Activated naive CD8-positive, alpha-beta T cell treated with anti-CD3 and anti-CD28 coated beads for 36 hours (primary cell): ENCODE measurements around the gene GALNT18. TPM values are rescaled to one million over a fixed set of nuclear protein-coding genes. Genes with fewer than 3 reads are reported as not detected.

Experiments used
- DNase-seq: peaks from one replicate; pipeline ENCODE4 v3.0.0; 2021
- H3K27ac Mint-ChIP-seq: one replicate; pipeline ENCODE4 v1.8.0; 2022; ENCODE audit warnings: mild to moderate bottlenecking, moderate library complexity, mixed read lengths
- H3K27me3 Mint-ChIP-seq: one replicate; pipeline ENCODE4 v1.8.0; 2022; ENCODE audit warnings: mild to moderate bottlenecking, mixed read lengths
- H3K36me3 Mint-ChIP-seq: one replicate; pipeline ENCODE4 v1.8.0; 2021; ENCODE audit warnings: mild to moderate bottlenecking, mixed read lengths
- H3K4me1 Mint-ChIP-seq: one replicate; pipeline ENCODE4 v1.8.0; 2021; ENCODE audit warnings: mixed read lengths
- H3K4me3 Mint-ChIP-seq: one replicate; pipeline ENCODE4 v1.8.0; 2022; ENCODE audit warnings: mild to moderate bottlenecking, moderate library complexity, mixed read lengths
- H3K9me3 Mint-ChIP-seq: one replicate; pipeline ENCODE4 v1.8.0; 2022; ENCODE audit warnings: mixed read lengths
- total RNA-seq, 2 experiments: library from RNA; stranded (reverse); gene quantifications; one replicate each; pipeline ENCODE4 v1.2.3, GENCODE V29; 2021

GALNT18 gene
- total RNA-seq, 2 experiments from 2014 or later: 10.0 to 10.5 TPM

DNA sequence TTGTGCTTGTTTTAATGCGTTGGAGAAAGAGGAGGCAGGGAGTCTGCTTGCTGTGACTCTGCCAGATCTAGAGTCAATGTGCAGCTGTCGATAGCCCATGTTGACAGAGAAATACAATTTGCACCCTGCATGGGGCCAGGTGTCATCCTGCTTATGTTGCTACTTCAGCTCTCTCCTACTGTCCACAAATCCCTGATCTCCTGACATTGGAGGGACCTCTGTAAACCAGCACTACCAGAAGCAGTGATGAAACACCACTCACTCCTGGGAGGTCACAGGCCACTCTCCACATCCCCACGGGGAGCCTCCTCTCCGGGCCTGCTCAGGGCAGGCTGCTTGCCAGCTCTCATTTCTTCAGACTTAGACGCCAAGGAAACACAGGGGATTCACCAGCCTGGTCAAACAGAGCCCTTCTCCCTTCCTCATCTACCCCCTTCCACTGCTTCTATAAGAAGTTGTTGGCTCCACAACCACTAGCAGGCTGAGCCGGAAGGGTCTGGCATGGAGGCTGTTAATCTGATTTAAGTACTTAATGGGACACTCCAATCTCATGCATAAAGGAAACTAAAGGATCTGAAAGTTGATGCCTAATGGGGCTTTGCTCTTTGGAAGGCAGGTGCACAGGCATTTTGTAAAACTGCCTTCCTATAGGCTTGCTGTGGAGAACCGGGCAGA is 238.8 kb downstream of the GALNT18 start:
- H3K27ac Mint-ChIP-seq: no peak overlapping the region
- DNase-seq: no peak
- no peak overlapping the region for H3K4me3 Mint-ChIP-seq
- no peaks in the 10 kb centered on the region for H3K9me3 Mint-ChIP-seq
- no peaks in the 10 kb centered on the region for H3K27me3 Mint-ChIP-seq
- H3K36me3 Mint-ChIP-seq: no peaks in the 10 kb centered on the region
- no peaks in the 10 kb centered on the region for H3K4me1 Mint-ChIP-seq

DNA sequence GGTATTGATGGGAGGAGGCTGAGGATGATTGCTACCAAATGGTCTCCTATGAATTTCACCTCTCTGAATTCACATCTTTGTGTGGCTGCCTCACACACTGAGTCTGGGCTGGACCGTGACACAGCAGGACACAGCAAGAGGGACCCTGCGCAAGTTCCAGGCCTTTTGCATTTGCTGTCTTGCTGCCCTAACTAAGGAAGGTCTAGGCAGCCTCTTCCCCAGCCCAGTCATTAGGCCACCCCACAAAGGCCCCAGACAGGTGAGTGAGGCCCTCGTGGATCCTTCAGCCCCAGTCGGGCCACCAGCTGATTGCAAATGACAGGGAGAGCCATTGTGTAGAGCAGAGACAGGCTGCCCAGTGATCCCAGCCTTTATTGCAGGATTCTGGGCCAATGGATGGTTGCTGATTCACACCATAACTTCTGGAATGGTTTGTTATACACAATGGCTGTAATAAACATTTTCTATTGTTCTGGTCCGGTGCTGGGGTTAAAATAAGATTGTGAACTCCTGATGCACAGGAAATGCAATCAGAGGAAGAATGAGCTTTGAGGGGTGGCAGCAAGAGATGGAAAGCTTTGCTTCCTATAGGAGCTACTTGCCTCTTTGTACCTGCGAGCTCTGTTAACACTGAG is 240.2 kb downstream of the GALNT18 start:
- Mint-ChIP-seq H3K27me3 (no peaks in the 10 kb centered on the region), H3K4me3 (no peak overlapping the region), H3K4me1 (no peaks in the 10 kb centered on the region), H3K27ac (no peak overlapping the region), H3K36me3 (no peaks in the 10 kb centered on the region), H3K9me3 (no peaks in the 10 kb centered on the region)
- no peak for DNase-seq

DNA sequence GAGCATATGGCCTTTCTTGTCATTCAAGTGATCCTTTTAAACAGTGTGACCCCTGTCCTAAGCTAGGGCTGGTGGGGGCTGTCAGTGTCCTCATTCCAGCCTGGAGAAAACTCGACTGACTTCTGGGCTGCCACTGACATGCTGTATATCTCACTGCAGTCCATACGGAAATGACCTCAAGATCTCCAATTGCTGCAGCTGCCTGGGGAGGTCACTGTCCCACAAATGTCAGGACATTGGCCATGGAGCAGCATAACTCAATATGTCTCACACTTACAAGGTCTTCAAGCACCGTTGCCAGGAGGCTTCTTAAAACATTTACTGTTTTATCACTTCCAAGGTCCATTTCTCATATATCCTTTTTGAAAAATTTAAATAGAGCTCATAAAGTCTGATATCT is 240.9 kb downstream of the GALNT18 start:
- Mint-ChIP-seq H3K4me3 (no peak overlapping the region), H3K27me3 (no peaks in the 10 kb centered on the region), H3K36me3 (no peaks in the 10 kb centered on the region), H3K27ac (no peak overlapping the region), H3K4me1 (no peaks in the 10 kb centered on the region), H3K9me3 (no peaks in the 10 kb centered on the region)
- no peak for DNase-seq

DNA sequence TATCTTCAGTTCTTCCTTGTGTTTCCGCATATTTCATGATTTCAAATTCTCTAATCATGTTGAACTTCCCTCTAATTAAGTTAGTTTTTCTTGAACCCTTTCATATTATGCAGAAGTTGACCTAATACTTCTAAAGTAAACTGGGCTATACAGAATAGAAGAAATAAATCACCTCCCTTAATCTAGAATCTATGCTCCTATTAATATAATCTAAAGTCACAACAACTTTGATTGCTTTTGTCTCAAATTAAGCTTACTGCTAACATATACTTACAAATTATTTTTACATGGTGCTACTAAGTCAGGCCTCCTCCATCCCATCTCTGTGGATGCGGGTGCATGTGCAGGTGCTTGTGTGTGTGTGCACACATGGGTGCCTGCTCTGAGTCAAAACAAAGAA is 241.5 kb downstream of the GALNT18 start:
- H3K36me3 Mint-ChIP-seq: no peaks in the 10 kb centered on the region
- H3K4me1 Mint-ChIP-seq: no peaks in the 10 kb centered on the region
- no peak for DNase-seq
- H3K27ac Mint-ChIP-seq: no peak overlapping the region
- H3K27me3 Mint-ChIP-seq: no peaks in the 10 kb centered on the region
- no peak overlapping the region for H3K4me3 Mint-ChIP-seq
- no peaks in the 10 kb centered on the region for H3K9me3 Mint-ChIP-seq

DNA sequence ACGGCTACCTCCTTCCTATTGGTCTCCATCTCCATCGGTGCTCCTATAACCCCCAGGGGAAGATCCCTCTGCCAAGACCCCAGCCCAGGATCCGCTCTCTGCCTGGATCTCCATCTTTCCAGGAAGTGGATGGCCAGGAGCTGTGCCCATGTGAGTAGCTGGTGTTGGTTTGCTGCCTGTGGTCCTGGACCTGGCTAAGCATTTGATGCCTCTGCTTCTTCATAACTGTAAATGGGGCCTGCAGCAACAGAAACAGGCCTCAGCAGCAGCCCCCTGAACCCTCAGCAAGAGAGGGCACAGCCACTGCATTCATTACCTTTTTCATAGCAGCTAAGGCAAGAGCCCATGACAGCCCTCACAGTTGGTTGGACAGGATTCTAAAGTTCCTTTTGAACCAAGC is 242.1 kb downstream of the GALNT18 start:
- H3K4me3 Mint-ChIP-seq: no peak overlapping the region
- no peak for DNase-seq
- H3K27ac Mint-ChIP-seq: no peak overlapping the region
- H3K36me3 Mint-ChIP-seq: no peaks in the 10 kb centered on the region
- H3K9me3 Mint-ChIP-seq: no peaks in the 10 kb centered on the region
- no peaks in the 10 kb centered on the region for H3K27me3 Mint-ChIP-seq
- H3K4me1 Mint-ChIP-seq: no peaks in the 10 kb centered on the region

DNA sequence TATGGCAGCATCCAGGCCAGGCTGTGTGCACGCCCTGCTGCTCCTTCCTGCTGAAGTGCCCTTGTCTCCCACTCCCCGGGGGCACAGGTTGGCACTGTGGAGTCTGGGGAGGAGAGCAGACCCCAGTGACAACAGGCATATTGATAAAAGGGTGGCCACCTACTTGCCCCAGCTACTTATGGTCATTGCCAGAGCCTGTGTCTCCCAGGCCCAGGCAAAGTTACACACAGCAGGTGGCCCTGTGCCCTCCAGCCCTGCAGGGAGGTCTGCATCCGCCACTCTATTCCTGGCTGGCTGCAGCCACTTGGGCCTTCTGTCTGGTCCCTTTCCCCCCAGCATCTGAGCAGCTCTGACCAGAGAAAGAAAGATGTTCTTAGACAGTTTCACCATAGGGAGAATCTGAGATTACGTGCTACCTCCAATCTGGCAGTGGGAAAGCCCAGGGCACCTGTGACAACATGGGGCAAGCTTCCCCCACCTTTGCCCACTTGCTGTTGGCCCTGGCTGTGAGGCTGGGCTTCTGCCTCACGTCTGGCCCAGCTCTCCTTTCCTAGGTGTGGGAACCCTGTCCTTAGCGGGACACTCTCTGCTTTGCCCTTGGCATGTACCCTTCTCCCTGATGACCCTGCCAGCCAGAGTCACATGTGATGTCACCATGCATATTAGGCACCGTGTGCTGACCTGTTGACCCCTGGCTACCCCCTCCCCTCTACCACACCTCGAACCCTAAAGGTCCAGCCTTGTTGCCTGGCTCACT is 243.4 kb downstream of the GALNT18 start:
- Mint-ChIP-seq H3K4me3 (no peak overlapping the region), H3K27me3 (no peaks in the 10 kb centered on the region), H3K4me1 (no peaks in the 10 kb centered on the region), H3K27ac (no peak overlapping the region), H3K9me3 (no peaks in the 10 kb centered on the region), H3K36me3 (no peaks in the 10 kb centered on the region)
- DNase-seq: no peak

DNA sequence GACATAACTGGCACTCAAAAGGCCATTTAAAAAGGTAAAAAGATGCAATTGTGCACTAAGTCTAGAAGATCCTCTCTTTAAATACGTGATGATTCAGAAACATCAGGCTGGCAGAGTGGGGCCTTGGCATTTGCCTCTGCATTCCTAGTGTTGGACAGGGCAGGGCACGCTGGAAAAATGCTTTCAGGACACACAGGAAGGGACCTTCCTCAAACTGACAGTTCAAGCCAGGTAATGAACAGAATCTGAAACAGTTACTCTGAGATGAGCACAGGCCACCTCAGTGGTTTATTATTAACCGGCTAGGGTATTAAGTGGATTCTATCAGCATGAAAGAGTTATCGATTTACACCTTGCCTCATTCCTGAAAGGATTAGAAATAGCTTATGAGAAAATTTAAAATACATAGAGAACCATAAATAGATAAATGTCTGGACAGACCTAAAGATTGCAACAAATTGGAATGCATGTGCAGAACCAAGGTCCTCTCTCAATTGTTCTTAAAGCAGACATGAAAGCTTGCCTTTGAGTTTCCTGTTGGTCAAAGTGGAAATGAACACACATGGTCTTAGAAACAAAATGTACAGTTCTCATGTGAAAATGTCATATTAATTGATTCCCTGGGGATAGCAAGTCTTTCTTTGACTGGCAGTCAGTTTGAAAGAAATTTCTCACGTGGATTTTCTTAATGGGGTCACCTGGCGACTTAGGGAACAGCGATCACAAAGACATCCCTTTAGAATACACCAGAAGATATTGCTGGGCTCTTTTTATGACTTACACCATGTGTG is 247.3 kb downstream of the GALNT18 start:
- no peaks in the 10 kb centered on the region for H3K9me3 Mint-ChIP-seq
- no peak overlapping the region for H3K27ac Mint-ChIP-seq
- peaks cover 6% of the 10 kb centered on the region for H3K27me3 Mint-ChIP-seq
- H3K4me1 Mint-ChIP-seq: no peaks in the 10 kb centered on the region
- no peaks in the 10 kb centered on the region for H3K36me3 Mint-ChIP-seq
- H3K4me3 Mint-ChIP-seq: no peak overlapping the region
- DNase-seq: no peak

DNA sequence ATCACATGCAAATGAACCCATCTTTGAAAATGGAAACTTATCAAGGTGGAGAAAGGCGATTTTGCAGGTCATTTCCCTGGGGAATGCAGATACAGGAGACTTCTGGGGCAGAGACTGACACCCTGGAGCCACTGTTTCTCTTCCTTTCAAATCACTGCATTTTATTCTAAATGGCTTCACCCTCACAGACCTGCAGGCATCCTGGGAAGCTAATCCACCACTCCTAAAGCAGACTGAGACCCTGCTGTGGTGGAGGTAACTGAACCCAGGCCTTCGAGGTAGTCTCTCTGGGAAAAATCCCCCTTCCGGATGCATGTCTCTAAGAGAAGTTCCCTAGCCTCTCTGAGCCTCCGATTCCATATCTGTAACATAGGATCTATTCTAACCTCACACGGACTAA is 247.9 kb downstream of the GALNT18 start:
- no peak overlapping the region for H3K4me3 Mint-ChIP-seq
- no peak overlapping the region for H3K27ac Mint-ChIP-seq
- H3K9me3 Mint-ChIP-seq: no peaks in the 10 kb centered on the region
- DNase-seq: no peak
- peaks cover 6% of the 10 kb centered on the region for H3K27me3 Mint-ChIP-seq
- no peaks in the 10 kb centered on the region for H3K36me3 Mint-ChIP-seq
- H3K4me1 Mint-ChIP-seq: no peaks in the 10 kb centered on the region

DNA sequence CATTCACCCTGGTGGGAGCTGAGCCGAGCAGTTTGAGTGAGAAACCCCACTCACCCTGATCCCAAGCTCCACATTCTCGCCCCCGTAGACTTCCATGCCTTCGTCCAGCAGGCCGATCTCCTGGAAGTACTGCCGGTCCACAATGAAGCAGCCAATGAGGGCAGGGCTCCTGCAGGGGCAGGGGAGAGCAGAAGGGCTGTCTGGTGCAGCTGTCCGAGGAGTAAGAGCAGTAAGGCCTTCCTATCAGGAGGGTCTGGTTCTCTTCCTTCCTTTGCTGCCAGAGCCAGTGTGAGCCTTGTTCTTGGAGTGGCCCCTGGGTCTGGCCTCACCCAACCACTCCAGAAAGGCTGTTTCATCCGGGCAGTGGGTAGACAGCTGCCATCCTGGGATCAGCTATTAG is 249.3 kb downstream of the GALNT18 start:
- peaks cover 6% of the 10 kb centered on the region for H3K27me3 Mint-ChIP-seq
- H3K9me3 Mint-ChIP-seq: peaks cover 1% of the 10 kb centered on the region
- no peaks in the 10 kb centered on the region for H3K36me3 Mint-ChIP-seq
- H3K27ac Mint-ChIP-seq: no peak overlapping the region
- no peaks in the 10 kb centered on the region for H3K4me1 Mint-ChIP-seq
- H3K4me3 Mint-ChIP-seq: no peak overlapping the region
- no peak for DNase-seq

DNA sequence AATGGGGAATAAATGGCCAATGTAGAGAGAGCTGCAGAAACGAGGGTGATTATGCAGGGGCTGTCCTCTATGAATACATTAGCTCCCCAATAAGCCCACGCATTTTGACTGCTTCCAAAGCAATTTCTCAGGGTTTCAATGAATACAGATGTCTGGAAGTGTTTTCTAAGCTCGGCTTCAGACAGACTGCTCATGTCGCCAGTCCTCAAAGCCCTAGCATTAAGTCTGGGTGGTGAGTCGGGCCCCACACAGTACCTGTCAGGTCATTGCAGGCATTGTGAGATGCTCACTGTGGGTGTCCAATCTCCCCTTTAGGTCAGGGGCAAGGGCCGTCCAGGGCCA is 250.9 kb downstream of the GALNT18 start:
- H3K36me3 Mint-ChIP-seq: no peaks in the 10 kb centered on the region
- peaks cover 1% of the 10 kb centered on the region for H3K9me3 Mint-ChIP-seq
- DNase-seq: no peak
- H3K27ac Mint-ChIP-seq: no peak overlapping the region
- no peak overlapping the region for H3K4me3 Mint-ChIP-seq
- H3K4me1 Mint-ChIP-seq: no peaks in the 10 kb centered on the region
- H3K27me3 Mint-ChIP-seq: peaks cover 6% of the 10 kb centered on the region

DNA sequence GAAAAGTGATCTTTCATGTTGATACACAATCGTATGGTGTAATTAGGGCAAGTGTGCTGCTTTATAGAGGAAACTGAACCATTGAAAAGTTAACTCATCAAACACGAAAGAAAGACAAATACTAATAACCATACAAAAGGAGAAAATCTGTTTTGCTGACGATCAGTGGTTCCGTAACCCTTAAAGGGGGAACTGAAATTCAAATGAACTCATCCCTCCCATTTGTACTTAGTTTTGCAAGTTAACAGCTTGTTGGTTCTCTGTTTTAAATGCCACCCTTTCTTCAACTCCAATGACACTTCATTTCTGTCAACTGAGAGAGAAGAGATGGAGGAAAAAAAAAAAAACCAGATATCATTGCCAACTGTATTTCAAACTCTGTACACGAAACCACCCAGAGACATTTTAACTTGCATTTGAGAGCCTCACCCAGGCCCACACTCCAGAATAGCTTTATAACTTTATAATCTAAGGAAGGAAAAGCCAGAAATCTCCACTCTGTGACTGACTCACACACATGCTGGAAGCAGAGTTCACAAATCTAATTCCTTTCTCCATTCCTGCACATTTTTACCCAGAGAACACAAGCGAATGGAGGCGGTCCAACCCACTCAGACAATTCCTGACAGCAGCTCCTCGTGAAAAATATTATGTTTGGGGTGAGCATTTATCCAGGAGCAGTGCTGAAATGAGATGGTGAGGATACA is 251.4 kb downstream of the GALNT18 start:
- Mint-ChIP-seq H3K9me3 (peaks cover 1% of the 10 kb centered on the region), H3K36me3 (peaks cover 2% of the 10 kb centered on the region), H3K27me3 (peaks cover 6% of the 10 kb centered on the region), H3K4me1 (no peaks in the 10 kb centered on the region), H3K27ac (no peak overlapping the region), H3K4me3 (no peak overlapping the region)
- DNase-seq: no peak

DNA sequence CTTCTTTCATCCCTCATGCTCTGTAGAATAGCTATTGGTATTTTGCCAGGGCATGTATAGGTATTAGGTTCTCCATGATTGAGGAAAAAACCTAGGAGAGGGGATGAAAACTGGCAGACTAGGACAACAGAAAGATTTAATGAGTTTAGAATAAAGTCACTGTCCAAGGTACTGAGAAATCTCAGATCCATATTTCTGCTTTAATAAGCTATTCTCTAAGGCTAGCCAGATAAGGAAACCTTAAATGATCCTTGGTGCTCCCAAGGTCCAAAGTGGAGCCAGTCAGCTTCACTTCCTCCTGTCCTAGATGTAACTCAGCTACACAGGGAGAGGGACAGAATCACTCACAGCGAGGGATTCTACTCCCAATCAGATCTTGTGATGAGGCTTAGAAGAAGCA is 255.0 kb downstream of the GALNT18 start:
- Mint-ChIP-seq H3K9me3 (peaks cover 3% of the 10 kb centered on the region), H3K36me3 (peaks cover 2% of the 10 kb centered on the region), H3K27me3 (peaks cover 15% of the 10 kb centered on the region), H3K4me3 (no peak overlapping the region), H3K27ac (no peak overlapping the region), H3K4me1 (no peaks in the 10 kb centered on the region)
- no peak for DNase-seq

DNA sequence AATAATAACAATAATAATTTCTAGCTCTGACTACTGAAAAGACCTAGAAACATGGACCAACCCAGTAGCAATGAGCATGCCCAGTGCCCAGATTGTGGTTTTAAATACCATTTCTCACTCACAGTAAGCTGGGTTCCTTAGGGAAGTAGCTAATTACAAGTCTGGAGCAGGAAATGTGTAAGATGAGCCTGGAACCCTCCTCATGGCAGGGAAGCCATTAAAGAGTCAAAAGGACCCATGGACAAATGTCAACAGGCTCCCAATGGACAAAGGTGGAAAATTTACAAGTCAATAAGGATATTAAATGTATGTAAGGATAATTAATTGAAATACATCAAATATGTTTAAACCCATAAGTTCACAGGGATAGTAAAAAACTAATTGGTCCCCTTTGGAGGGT is 258.1 kb downstream of the GALNT18 start:
- H3K9me3 Mint-ChIP-seq: peaks cover 2% of the 10 kb centered on the region
- no peak overlapping the region for H3K27ac Mint-ChIP-seq
- DNase-seq: no peak
- H3K27me3 Mint-ChIP-seq: peaks cover 18% of the 10 kb centered on the region
- H3K36me3 Mint-ChIP-seq: peaks cover 2% of the 10 kb centered on the region
- H3K4me1 Mint-ChIP-seq: no peaks in the 10 kb centered on the region
- no peak overlapping the region for H3K4me3 Mint-ChIP-seq

DNA sequence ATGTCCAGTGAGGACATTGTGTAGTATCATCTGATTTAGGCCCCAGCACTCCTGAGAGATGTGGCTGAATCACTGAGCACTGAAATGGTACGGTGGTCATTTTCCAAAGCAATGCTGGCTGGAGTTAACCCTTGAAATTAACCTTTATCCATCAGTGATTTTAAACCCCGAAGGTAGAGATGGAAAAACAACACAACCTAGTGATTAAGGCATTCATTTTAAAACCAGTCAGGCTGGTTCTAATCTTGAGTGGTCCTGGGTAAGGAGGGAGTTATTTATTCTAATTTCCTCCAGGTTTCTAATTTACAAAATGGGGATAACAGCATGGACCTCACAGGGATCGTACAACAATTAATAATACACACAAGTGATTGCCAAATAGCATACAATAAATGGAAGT is 262.2 kb downstream of the GALNT18 start:
- H3K27ac Mint-ChIP-seq: no peak overlapping the region
- no peaks in the 10 kb centered on the region for H3K9me3 Mint-ChIP-seq
- H3K36me3 Mint-ChIP-seq: no peaks in the 10 kb centered on the region
- no peak for DNase-seq
- H3K27me3 Mint-ChIP-seq: peaks cover 24% of the 10 kb centered on the region
- H3K4me3 Mint-ChIP-seq: no peak overlapping the region
- no peaks in the 10 kb centered on the region for H3K4me1 Mint-ChIP-seq

DNA sequence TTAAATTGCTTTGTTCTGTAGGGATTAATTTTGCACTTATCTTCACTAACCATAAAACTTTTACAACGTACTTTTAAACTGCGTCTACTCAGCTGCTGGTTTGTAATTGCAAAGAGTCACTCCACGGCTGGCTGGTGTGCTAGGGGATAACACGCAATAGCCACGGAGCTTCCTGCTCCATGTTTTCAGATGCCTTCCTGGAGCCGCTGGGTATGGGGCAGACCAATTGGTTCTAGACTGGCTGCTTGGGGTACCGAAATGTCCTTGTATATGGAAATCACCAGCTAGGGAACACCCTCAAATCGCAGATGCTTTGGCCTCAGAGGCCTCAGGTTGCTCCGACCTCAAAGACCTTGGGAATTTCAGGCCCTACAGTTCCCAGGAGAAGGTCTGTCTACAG is 265.0 kb downstream of the GALNT18 start:
- H3K27me3 Mint-ChIP-seq: peaks cover 10% of the 10 kb centered on the region
- no peak overlapping the region for H3K4me3 Mint-ChIP-seq
- no peak overlapping the region for H3K27ac Mint-ChIP-seq
- H3K4me1 Mint-ChIP-seq: no peaks in the 10 kb centered on the region
- H3K9me3 Mint-ChIP-seq: no peaks in the 10 kb centered on the region
- no peak for DNase-seq
- H3K36me3 Mint-ChIP-seq: no peaks in the 10 kb centered on the region
